Stimulated activated naive CD4-positive, alpha-beta T cell treated with Interleukin-2 at 50 U/mL for 16 hours (primary cell): ENCODE measurements around the gene THAP9.

Source experiments
- DNase-seq: peaks from one replicate; lab custom pipeline; 2025; lab: John Stamatoyannopoulos, UW

The THAP9 gene

DNA sequence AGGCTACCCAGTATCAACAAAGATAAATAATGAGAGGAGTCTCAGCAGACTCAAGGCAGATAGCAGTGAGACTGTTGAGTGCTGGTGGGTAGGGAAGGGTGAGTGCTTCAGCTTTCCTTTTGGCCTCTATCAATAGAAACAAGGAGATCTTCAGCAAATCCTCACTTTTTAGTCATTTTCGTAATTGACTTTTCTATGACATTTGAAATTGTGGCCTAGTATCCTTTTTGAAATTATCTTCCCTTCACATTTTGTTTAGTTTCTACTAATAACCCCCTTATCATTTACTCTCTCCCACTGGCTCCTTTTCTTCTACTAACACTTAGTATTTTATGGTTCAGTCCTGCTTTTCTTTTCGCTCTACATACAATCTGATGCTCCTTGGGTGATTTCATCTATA is 65.2 kb downstream of the THAP9 start:
- no peak for DNase-seq

DNA sequence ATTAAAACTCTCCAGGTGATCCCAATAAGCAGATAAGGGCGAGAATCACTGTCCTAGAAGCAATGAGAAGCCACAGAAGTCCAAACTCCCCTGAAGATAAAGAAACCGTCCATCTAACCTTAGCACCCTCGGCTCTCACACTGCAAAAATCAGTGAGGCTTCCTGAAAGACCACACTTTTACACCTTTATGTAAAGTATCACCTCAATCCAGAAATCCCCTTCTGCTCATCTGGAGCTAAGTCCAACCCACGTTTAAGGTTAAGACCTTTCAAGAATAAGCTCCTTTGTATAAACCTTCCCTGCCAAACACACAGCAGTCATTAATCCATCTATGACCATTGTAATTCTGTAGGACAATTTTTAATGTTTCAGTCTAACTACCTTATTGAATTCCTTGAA is 68.4 kb downstream of the THAP9 start:
- DNase-seq, result no peak

DNA sequence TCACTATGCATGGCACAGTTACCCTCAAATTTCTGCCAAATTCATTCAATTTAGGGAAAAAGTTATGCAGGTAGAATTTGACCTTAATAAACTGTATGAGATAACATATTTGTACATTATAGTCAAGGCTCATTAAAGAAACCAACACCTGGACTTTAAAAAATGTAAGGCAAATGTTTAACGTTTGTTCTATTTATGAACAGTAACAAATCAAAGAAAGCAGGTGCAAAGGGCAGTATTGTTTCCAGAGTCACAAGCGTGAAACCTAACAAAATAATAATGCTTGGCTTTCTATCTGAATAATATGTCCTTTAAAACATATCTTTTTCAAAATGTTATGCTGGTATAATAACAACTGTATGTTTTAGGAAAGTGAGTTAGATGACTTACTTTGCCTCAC is 68.9 kb downstream of the THAP9 start:
- no peak for DNase-seq
